HEK293 (cell line): ENCODE results near the gene SLC1A7.

Experiments used
- CTCF ChIA-PET: fragments of 350-600 bp; formaldehyde crosslinking; extraction: SDS; loops from one replicate; lab custom pipeline; 2021; ENCODE audit warnings: antibody characterized with exemption; lab: Yijun Ruan, JAX
- POLR2A ChIA-PET: fragments of 300-600 bp; formaldehyde crosslinking; extraction: SDS; loops from one replicate; lab custom pipeline; 2020; ENCODE audit warnings: antibody characterized with exemption, inconsistent platforms; lab: Yijun Ruan, JAX
- H3K27ac ChIP-seq: fragments of 200-500 bp; sonication (Bioruptor generic); 2 replicates; pipeline ENCODE4 v1.5.1; 2014; ENCODE audit warnings: low read depth, low read length, control low read depth, inconsistent platforms; ENCODE audit errors: extremely low read depth
- H3K36me3 ChIP-seq, 2 experiments: fragments of 200-500 bp in 1 of 2; sonication (Bioruptor generic) in 1 of 2; 1 replicate in 1 of 2; 2 replicates in 1 of 2; pipeline ENCODE4 v1.5.1; 2014 to 2017; ENCODE audit warnings: inconsistent platforms in 2 of 2, low read length in 2 of 2; ENCODE audit not compliant: control insufficient read depth in 2 of 2, insufficient read depth in 1 of 2
- H3K4me1 ChIP-seq: fragments of 200-500 bp; sonication (Bioruptor generic); 2 replicates; pipeline ENCODE4 v1.5.1; 2014; ENCODE audit warnings: mild to moderate bottlenecking, low read length, inconsistent platforms; ENCODE audit not compliant: control insufficient read depth, insufficient read depth
- H3K4me3 ChIP-seq: 2 replicates; pipeline ENCODE4 v1.5.1; 2011; ENCODE audit warnings: low read depth, mild to moderate bottlenecking, control low read depth, low read length, moderate library complexity
- H3K9me3 ChIP-seq: fragments of 200-500 bp; sonication (Bioruptor generic); 2 replicates; pipeline ENCODE4 v1.5.1; 2014; ENCODE audit warnings: low read depth, low read length, inconsistent platforms; ENCODE audit not compliant: control insufficient read depth, insufficient read depth
- AEBP2 ChIP-seq: fragments of 450-650 bp; formaldehyde crosslinking; IDR thresholded peaks from 2 replicates; pipeline ENCODE4 v1.5.1; 2016; ENCODE audit warnings: missing biosample characterization, missing genetic modification characterization, borderline replicate concordance
- WT1 ChIP-seq: fragments of 450-650 bp; formaldehyde crosslinking; IDR thresholded peaks from 2 replicates; pipeline ENCODE4 v1.5.1; 2016; ENCODE audit warnings: missing biosample characterization, missing genetic modification characterization
- ZNF132 ChIP-seq: fragments of 450-650 bp; formaldehyde crosslinking; IDR thresholded peaks from 2 replicates; pipeline ENCODE4 v1.5.1; 2017; ENCODE audit warnings: missing biosample characterization, missing genetic modification characterization, borderline replicate concordance
- ZNF202 ChIP-seq: fragments of 450-650 bp; formaldehyde crosslinking; IDR thresholded peaks from 2 replicates; pipeline ENCODE4 v1.5.1; 2016; ENCODE audit warnings: missing biosample characterization, missing genetic modification characterization, borderline replicate concordance
- ZNF24 ChIP-seq: fragments of 450-650 bp; formaldehyde crosslinking; IDR thresholded peaks from 2 replicates; pipeline ENCODE4 v1.5.1; 2016; ENCODE audit warnings: missing biosample characterization, missing genetic modification characterization
- ZNF280C ChIP-seq: fragments of 450-650 bp; formaldehyde crosslinking; IDR thresholded peaks from 2 replicates; pipeline ENCODE4 v1.5.1; 2016; ENCODE audit warnings: missing biosample characterization, missing genetic modification characterization
- ZNF292 ChIP-seq: fragments of 450-650 bp; formaldehyde crosslinking; IDR thresholded peaks from 2 replicates; pipeline ENCODE4 v1.5.1; 2016; ENCODE audit warnings: low read depth, missing biosample characterization, missing genetic modification characterization, borderline replicate concordance
- ZNF311 ChIP-seq: fragments of 450-650 bp; formaldehyde crosslinking; IDR thresholded peaks from 2 replicates; pipeline ENCODE4 v1.5.1; 2017; ENCODE audit warnings: missing biosample characterization, missing genetic modification characterization, borderline replicate concordance
- ZNF335 ChIP-seq: fragments of 450-650 bp; formaldehyde crosslinking; conservative IDR thresholded peaks from 2 replicates; pipeline ENCODE4 v1.5.1; 2016; ENCODE audit warnings: missing biosample characterization, missing genetic modification characterization
- ZNF37A ChIP-seq: fragments of 450-650 bp; IDR thresholded peaks from 2 replicates; pipeline ENCODE4 v1.5.1; 2018; ENCODE audit warnings: missing biosample characterization, missing genetic modification characterization
- ZNF426 ChIP-seq: fragments of 450-650 bp; formaldehyde crosslinking; IDR thresholded peaks from 2 replicates; pipeline ENCODE4 v1.5.1; 2017; ENCODE audit warnings: missing biosample characterization, missing genetic modification characterization, mild to moderate bottlenecking, inconsistent platforms, moderate library complexity
- ZNF48 ChIP-seq: fragments of 450-650 bp; formaldehyde crosslinking; IDR thresholded peaks from 2 replicates; pipeline ENCODE4 v1.5.1; 2016; ENCODE audit warnings: missing biosample characterization, missing genetic modification characterization
- ZNF544 ChIP-seq: fragments of 450-650 bp; formaldehyde crosslinking; IDR thresholded peaks from 2 replicates; pipeline ENCODE4 v1.5.0; 2017; ENCODE audit warnings: missing biosample characterization, missing genetic modification characterization
- ZNF600 ChIP-seq: fragments of 450-650 bp; formaldehyde crosslinking; IDR thresholded peaks from 2 replicates; pipeline ENCODE4 v1.5.1; 2016; ENCODE audit warnings: missing biosample characterization, missing genetic modification characterization
- ZNF624 ChIP-seq: fragments of 450-650 bp; formaldehyde crosslinking; IDR thresholded peaks from 2 replicates; pipeline ENCODE4 v1.5.1; 2017; ENCODE audit warnings: missing biosample characterization, missing genetic modification characterization
- ZNF660 ChIP-seq: fragments of 450-650 bp; IDR thresholded peaks from 2 replicates; pipeline ENCODE4 v1.5.1; 2018; ENCODE audit warnings: missing biosample characterization, mild to moderate bottlenecking, missing genetic modification characterization
- ZSCAN5A ChIP-seq: fragments of 450-650 bp; formaldehyde crosslinking; IDR thresholded peaks from 2 replicates; pipeline ENCODE4 v1.5.1; 2016; ENCODE audit warnings: missing biosample characterization, missing genetic modification characterization
- TF ChIP-seq, protein P1 (sequence below): sonication (generic); formaldehyde crosslinking; IDR thresholded peaks from 2 replicates; pipeline ENCODE4 v1.8.1; 2022; ENCODE audit warnings: mild to moderate bottlenecking, moderate library complexity, missing genetic modification reagents
- TF ChIP-seq, protein P2 (sequence below): fragments of 450-650 bp; formaldehyde crosslinking; IDR thresholded peaks from 2 replicates; pipeline ENCODE4 v1.5.1; 2016; ENCODE audit warnings: missing biosample characterization, missing genetic modification characterization

The SLC1A7 gene

DNA sequence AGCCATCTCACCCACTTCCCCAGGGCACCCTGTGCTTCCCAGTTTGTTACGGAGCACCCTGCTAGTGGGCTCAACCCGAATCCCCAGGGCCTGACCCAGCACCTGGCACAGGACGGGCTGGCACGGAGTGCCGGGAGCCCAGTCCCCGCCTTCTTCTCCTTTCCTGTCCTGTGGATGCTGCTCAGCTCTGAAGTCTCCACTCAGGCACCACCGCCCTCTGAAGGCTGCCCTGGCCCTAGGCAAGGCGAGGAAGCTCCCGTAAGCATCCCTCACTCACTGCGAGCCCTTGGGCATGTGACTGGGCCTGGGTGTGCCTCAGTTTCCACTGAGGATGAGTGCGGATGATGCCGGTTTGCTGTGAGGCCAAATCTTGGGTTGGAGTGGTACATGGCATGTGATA, 21.8 kb downstream of the SLC1A7 start:
- peaks cover 4% of the 10 kb centered on the region; the same call in 1 of the 2 replicates for H3K4me1 ChIP-seq
- H3K9me3 ChIP-seq = no peaks in the 10 kb centered on the region
- H3K36me3 ChIP-seq = no peaks in the 10 kb centered on the region
- POLR2A ChIA-PET = no interaction called here
- H3K27ac ChIP-seq = no peak overlapping the region
- H3K4me3 ChIP-seq = no peak overlapping the region
- TF ChIP-seq ZNF202 (tag by site-specific recombination) (no peak), ZNF660 (tag by site-specific recombination) (no peak), ZNF426 (tag by site-specific recombination) (no peak), ZNF24 (tag by site-specific recombination) (no peak)
- CTCF ChIA-PET = no interaction called here

DNA sequence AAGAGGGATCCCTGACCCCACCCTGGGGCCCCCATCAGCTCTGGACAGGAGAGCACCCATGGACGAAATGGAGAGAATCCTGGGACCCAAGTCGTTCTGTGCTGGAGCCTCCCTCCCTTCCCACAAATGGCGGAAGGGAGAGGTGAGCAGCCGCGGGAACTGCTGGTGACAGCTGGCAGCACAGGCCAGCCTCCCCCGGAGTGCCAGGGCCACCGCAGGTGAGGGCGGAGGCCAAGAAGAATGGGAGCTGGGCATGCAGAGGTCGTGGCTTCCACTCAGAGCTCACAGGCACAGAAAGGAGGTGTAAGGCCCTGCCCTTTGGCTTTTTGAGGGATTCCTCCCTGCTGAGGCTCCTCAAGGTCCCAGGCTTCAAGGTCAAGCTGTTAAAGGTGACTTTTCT, 24.6 kb downstream of the SLC1A7 start:
- H3K4me3 ChIP-seq = no peak overlapping the region
- no peaks in the 10 kb centered on the region for H3K36me3 ChIP-seq
- CTCF ChIA-PET = no interaction called here
- H3K4me1 ChIP-seq = peaks cover 4% of the 10 kb centered on the region; the same call in 1 of the 2 replicates
- no peaks in the 10 kb centered on the region for H3K9me3 ChIP-seq
- no peak overlapping the region for H3K27ac ChIP-seq
- POLR2A ChIA-PET = no interaction called here
- TF ChIP-seq ZNF132 (tag by site-specific recombination) = no peak

DNA sequence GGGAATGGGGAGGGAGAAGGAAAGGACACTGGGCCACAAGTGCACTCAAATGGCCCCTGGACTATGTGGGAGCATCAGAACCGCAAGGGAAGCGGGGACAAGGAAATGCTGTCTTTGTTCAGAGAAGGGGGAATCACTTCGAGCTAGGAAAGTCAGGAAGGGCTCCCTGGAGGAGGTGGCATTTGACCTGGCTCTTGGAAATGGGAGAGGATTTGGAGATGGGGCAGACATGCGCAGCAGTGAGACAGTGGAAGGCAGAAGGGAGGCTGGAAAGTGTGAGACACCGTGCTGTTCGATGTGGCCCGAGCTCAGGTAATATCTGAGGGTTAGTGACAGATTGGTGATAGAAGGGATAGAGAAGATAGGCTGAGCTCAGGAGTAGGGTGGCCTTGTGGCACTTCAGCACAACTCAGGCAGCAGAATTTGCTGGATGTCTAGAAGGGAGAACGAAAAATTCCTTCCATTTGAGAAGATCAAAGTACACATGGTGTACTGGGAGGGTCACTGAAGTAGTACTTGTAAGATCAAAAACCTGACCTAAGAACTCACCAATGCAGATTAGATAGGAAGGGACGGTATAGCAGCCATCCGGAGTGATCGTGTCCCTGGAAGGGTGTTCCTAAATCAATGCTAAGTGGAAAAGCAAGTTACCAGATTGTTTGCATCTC, 25.4 kb downstream of the SLC1A7 start:
- no peak for TF ChIP-seq WT1 (tag by site-specific recombination)
- TF ChIP-seq, protein P1, sequence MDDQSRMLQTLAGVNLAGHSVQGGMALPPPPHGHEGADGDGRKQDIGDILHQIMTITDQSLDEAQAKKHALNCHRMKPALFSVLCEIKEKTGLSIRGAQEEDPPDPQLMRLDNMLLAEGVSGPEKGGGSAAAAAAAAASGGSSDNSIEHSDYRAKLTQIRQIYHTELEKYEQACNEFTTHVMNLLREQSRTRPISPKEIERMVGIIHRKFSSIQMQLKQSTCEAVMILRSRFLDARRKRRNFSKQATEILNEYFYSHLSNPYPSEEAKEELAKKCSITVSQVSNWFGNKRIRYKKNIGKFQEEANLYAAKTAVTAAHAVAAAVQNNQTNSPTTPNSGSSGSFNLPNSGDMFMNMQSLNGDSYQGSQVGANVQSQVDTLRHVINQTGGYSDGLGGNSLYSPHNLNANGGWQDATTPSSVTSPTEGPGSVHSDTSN (CRISPR knock-in tag) = no peak
- peaks cover 4% of the 10 kb centered on the region; the same call in 1 of the 2 replicates for H3K4me1 ChIP-seq
- ChIA-PET POLR2A (no interaction called here), CTCF (interaction anchor here (0.6 kb wide), 1 partner anchor 140 kb away, joined by 3 read pairs; no protein-coding TSS in a partner anchor)
- no peaks in the 10 kb centered on the region for H3K36me3 ChIP-seq
- no peak overlapping the region for H3K4me3 ChIP-seq
- no peaks in the 10 kb centered on the region for H3K9me3 ChIP-seq
- no peak overlapping the region for H3K27ac ChIP-seq

DNA sequence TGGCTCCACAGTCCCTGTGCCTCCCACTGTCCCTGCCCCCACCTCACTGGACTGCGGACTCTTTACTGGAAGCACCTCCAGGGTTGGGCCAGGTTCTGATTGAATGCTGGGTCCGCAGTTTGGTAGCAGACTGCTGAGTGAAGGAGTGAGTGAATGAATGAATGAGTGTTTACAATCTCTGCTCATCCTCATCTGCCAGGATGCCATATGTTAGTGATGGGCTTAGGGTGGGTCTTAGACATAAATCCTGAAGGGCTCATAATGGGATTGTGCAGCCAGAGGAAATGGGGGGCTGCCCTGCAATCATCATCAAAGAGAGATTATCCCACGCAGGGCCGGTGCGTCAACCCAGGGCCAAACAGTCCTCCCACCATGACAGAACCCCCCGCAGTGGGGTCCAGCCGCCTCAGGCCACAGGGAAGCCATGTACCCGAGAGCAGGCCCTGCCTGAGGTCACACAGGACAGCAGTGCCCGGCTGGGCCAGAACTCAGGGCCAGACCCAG, 26.1 kb downstream of the SLC1A7 start:
- Histone ChIP-seq H3K9me3 (no peaks in the 10 kb centered on the region), H3K27ac (no peak overlapping the region; the same call in 1 of the 2 replicates), H3K4me1 (peaks cover 4% of the 10 kb centered on the region; the same call in 1 of the 2 replicates), H3K4me3 (no peak overlapping the region), H3K36me3 (no peaks in the 10 kb centered on the region)
- POLR2A ChIA-PET = no interaction called here
- CTCF ChIA-PET = no interaction called here
- no peak for TF ChIP-seq ZSCAN5A (tag by site-specific recombination)
- TF ChIP-seq ZNF544 (tag by site-specific recombination) = no peak
- TF ChIP-seq AEBP2 (tag by site-specific recombination) = no peak
- no peak for TF ChIP-seq ZNF280C (tag by site-specific recombination)
- no peak for TF ChIP-seq ZNF600 (tag by site-specific recombination)
- no peak for TF ChIP-seq ZNF335 (tag by site-specific recombination)
- no peak for TF ChIP-seq ZNF37A
- TF ChIP-seq ZNF292 (tag by site-specific recombination) = no peak
- TF ChIP-seq ZNF311 (tag by site-specific recombination) = no peak
- no peak for TF ChIP-seq ZNF48 (tag by site-specific recombination)
- no peak for TF ChIP-seq ZNF624 (tag by site-specific recombination)
- TF ChIP-seq, protein P2, sequence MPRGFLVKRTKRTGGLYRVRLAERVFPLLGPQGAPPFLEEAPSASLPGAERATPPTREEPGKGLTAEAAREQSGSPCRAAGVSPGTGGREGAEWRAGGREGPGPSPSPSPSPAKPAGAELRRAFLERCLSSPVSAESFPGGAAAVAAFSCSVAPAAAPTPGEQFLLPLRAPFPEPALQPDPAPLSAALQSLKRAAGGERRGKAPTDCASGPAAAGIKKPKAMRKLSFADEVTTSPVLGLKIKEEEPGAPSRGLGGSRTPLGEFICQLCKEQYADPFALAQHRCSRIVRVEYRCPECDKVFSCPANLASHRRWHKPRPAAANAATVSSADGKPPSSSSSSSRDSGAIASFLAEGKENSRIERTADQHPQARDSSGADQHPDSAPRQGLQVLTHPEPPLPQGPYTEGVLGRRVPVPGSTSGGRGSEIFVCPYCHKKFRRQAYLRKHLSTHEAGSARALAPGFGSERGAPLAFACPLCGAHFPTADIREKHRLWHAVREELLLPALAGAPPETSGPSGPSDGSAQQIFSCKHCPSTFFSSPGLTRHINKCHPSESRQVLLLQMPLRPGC = no peak
